NCI-H1930 (cell line): Measurements from ENCODE around the gene ZWILCH.
"Not testable (repeated sequence)": the region's sequence is repeated elsewhere in the genome, so short reads cannot be mapped to it uniquely, and the experiment has no call there.

ENCODE experiments used
- DNase-seq, 2 experiments: peaks; one replicate each; lab custom pipeline; 2025; lab: John Stamatoyannopoulos, UW

The ZWILCH gene

GRCh38 chr15:66488525-66488924 is 16.6 kb upstream of the ZWILCH start:
- no peak for DNase-seq

GRCh38 chr15:66489179-66489791 is 15.8 kb upstream of the ZWILCH start:
- no peak for DNase-seq

GRCh38 chr15:66491846-66492245 is 13.3 kb upstream of the ZWILCH start:
- no peak for DNase-seq

GRCh38 chr15:66494262-66494661 is 10.9 kb upstream of the ZWILCH start:
- no peak for DNase-seq

- no peak for DNase-seq
These were observed 8.1 kb upstream of the ZWILCH start for GRCh38 chr15:66496951-66497501.

- DNase-seq = peak; percentile 89 to 94
These were observed 7.3 kb upstream of the ZWILCH start, which contains the start of gene SNAPC5 for GRCh38 chr15:66497502-66498455. Gene SNAPC5 (minus strand): TSS chr15:66497762. CDS start chr15:66497731, 31 bp downstream.

GRCh38 chr15:66498501-66499386 is 6.4 kb upstream of the ZWILCH start:
- no peak for DNase-seq

GRCh38 chr15:66500346-66500745 is 4.8 kb upstream of the ZWILCH start:
- DNase-seq = not testable (repeated sequence)

- no peak for DNase-seq
These were observed 2.6 kb upstream of the ZWILCH start for GRCh38 chr15:66502491-66502890.

- DNase-seq = not testable (repeated sequence)
These were observed 2.0 kb upstream of the ZWILCH start for GRCh38 chr15:66503041-66503648.

GRCh38 chr15:66503780-66504562 is 1.2 kb upstream of the ZWILCH start:
- DNase-seq = no peak

GRCh38 chr15:66505430-66505811 is 295 bp downstream of the ZWILCH start:
- DNase-seq = no peak

- no peak for DNase-seq
These were observed 692 bp downstream of the ZWILCH start for GRCh38 chr15:66505818-66506217.

GRCh38 chr15:66508293-66508883 is 3.3 kb downstream of the ZWILCH start:
- no peak for DNase-seq

- no peak for DNase-seq
These were observed 9.5 kb downstream of the ZWILCH start for GRCh38 chr15:66514586-66514985.

GRCh38 chr15:66515901-66516322 is 10.8 kb downstream of the ZWILCH start:
- no peak for DNase-seq

- DNase-seq = no peak
These were observed 18.8 kb downstream of the ZWILCH start for GRCh38 chr15:66523926-66524325.

- no peak for DNase-seq
These were observed 19.7 kb downstream of the ZWILCH start for GRCh38 chr15:66524838-66525237.

GRCh38 chr15:66535056-66535455 is 29.9 kb downstream of the ZWILCH start:
- no peak for DNase-seq

- no peak for DNase-seq
These were observed 37.8 kb downstream of the ZWILCH start for GRCh38 chr15:66542896-66543295.
